ENCODE data around the gene ADCY2.

ADCY2 gene

GRCh38 chr5:7728076-7728475, 332.1 kb downstream of the ADCY2 start:
- Histone ChIP-seq H3K4me3 (ENCODE audit: insufficient read depth, low read depth, low read length, poor library complexity, severe bottlenecking) (no peak overlapping the region), H3K27me3 (replicated peaks; ENCODE audit: control insufficient read depth, insufficient read depth, low read length, poor library complexity, severe bottlenecking) (no peaks in the 10 kb centered on the region), H3K27ac (ENCODE audit: insufficient read depth, low read length, poor library complexity, severe bottlenecking) (no peak overlapping the region), H3K36me3 (ENCODE audit: control insufficient read depth, insufficient read depth, low read length) (no peaks in the 10 kb centered on the region), H3K4me1 (ENCODE audit: control insufficient read depth, insufficient read depth, low read length, poor library complexity, severe bottlenecking) (no peaks in the 10 kb centered on the region), H3K9me3 (ENCODE audit: control insufficient read depth, low read length) (no peaks in the 10 kb centered on the region)
- DNase-seq = no peak

- Histone ChIP-seq H3K4me1 (ENCODE audit: control insufficient read depth, insufficient read depth, low read length, poor library complexity, severe bottlenecking) (no peaks in the 10 kb centered on the region), H3K9me3 (ENCODE audit: control insufficient read depth, low read length) (no peaks in the 10 kb centered on the region), H3K27ac (ENCODE audit: insufficient read depth, low read length, poor library complexity, severe bottlenecking) (no peak overlapping the region), H3K36me3 (ENCODE audit: control insufficient read depth, insufficient read depth, low read length) (no peaks in the 10 kb centered on the region), H3K4me3 (ENCODE audit: insufficient read depth, low read depth, low read length, poor library complexity, severe bottlenecking) (no peak overlapping the region), H3K27me3 (replicated peaks; ENCODE audit: control insufficient read depth, insufficient read depth, low read length, poor library complexity, severe bottlenecking) (no peaks in the 10 kb centered on the region)
- DNase-seq = no peak
Measured at GRCh38 chr5:7741415-7742065, 345.6 kb downstream of the ADCY2 start.

GRCh38 chr5:7742241-7742656, 346.3 kb downstream of the ADCY2 start:
- DNase-seq = no peak

GRCh38 chr5:7745882-7746610, 350.1 kb downstream of the ADCY2 start:
- DNase-seq = peak in 1 of 3 donors; percentile 11
- Histone ChIP-seq H3K27ac (ENCODE audit: insufficient read depth, low read length, poor library complexity, severe bottlenecking) (no peak overlapping the region), H3K9me3 (ENCODE audit: control insufficient read depth, low read length) (no peaks in the 10 kb centered on the region), H3K4me3 (ENCODE audit: insufficient read depth, low read depth, low read length, poor library complexity, severe bottlenecking) (no peak overlapping the region), H3K4me1 (ENCODE audit: control insufficient read depth, insufficient read depth, low read length, poor library complexity, severe bottlenecking) (no peaks in the 10 kb centered on the region), H3K36me3 (ENCODE audit: control insufficient read depth, insufficient read depth, low read length) (no peaks in the 10 kb centered on the region), H3K27me3 (replicated peaks; ENCODE audit: control insufficient read depth, insufficient read depth, low read length, poor library complexity, severe bottlenecking) (no peaks in the 10 kb centered on the region)

More at GRCh38 chr5:7742241-7742656, 346.3 kb downstream of the ADCY2 start:
- Histone ChIP-seq H3K36me3 (ENCODE audit: control insufficient read depth, insufficient read depth, low read length) (no peaks in the 10 kb centered on the region), H3K4me1 (ENCODE audit: control insufficient read depth, insufficient read depth, low read length, poor library complexity, severe bottlenecking) (no peaks in the 10 kb centered on the region), H3K27ac (ENCODE audit: insufficient read depth, low read length, poor library complexity, severe bottlenecking) (no peak overlapping the region), H3K4me3 (ENCODE audit: insufficient read depth, low read depth, low read length, poor library complexity, severe bottlenecking) (no peak overlapping the region), H3K9me3 (ENCODE audit: control insufficient read depth, low read length) (no peaks in the 10 kb centered on the region), H3K27me3 (replicated peaks; ENCODE audit: control insufficient read depth, insufficient read depth, low read length, poor library complexity, severe bottlenecking) (no peaks in the 10 kb centered on the region)

GRCh38 chr5:7747728-7748127, 351.8 kb downstream of the ADCY2 start:
- Histone ChIP-seq H3K4me1 (ENCODE audit: control insufficient read depth, insufficient read depth, low read length, poor library complexity, severe bottlenecking) (no peaks in the 10 kb centered on the region), H3K4me3 (ENCODE audit: insufficient read depth, low read depth, low read length, poor library complexity, severe bottlenecking) (no peak overlapping the region), H3K27me3 (replicated peaks; ENCODE audit: control insufficient read depth, insufficient read depth, low read length, poor library complexity, severe bottlenecking) (no peaks in the 10 kb centered on the region), H3K36me3 (ENCODE audit: control insufficient read depth, insufficient read depth, low read length) (no peaks in the 10 kb centered on the region), H3K9me3 (ENCODE audit: control insufficient read depth, low read length) (no peaks in the 10 kb centered on the region), H3K27ac (ENCODE audit: insufficient read depth, low read length, poor library complexity, severe bottlenecking) (no peak overlapping the region)
- no peak for DNase-seq

- Histone ChIP-seq H3K9me3 (ENCODE audit: control insufficient read depth, low read length) (no peaks in the 10 kb centered on the region), H3K27me3 (replicated peaks; ENCODE audit: control insufficient read depth, insufficient read depth, low read length, poor library complexity, severe bottlenecking) (no peaks in the 10 kb centered on the region), H3K4me3 (ENCODE audit: insufficient read depth, low read depth, low read length, poor library complexity, severe bottlenecking) (no peak overlapping the region), H3K27ac (ENCODE audit: insufficient read depth, low read length, poor library complexity, severe bottlenecking) (no peak overlapping the region), H3K36me3 (ENCODE audit: control insufficient read depth, insufficient read depth, low read length) (no peaks in the 10 kb centered on the region), H3K4me1 (ENCODE audit: control insufficient read depth, insufficient read depth, low read length, poor library complexity, severe bottlenecking) (no peaks in the 10 kb centered on the region)
- DNase-seq = no peak
Measured at GRCh38 chr5:7749626-7750025, 353.7 kb downstream of the ADCY2 start.

GRCh38 chr5:7751874-7752273, 355.9 kb downstream of the ADCY2 start:
- Histone ChIP-seq H3K27ac (ENCODE audit: insufficient read depth, low read length, poor library complexity, severe bottlenecking) (no peak overlapping the region), H3K4me3 (ENCODE audit: insufficient read depth, low read depth, low read length, poor library complexity, severe bottlenecking) (no peak overlapping the region), H3K36me3 (ENCODE audit: control insufficient read depth, insufficient read depth, low read length) (no peaks in the 10 kb centered on the region), H3K27me3 (replicated peaks; ENCODE audit: control insufficient read depth, insufficient read depth, low read length, poor library complexity, severe bottlenecking) (no peaks in the 10 kb centered on the region), H3K4me1 (ENCODE audit: control insufficient read depth, insufficient read depth, low read length, poor library complexity, severe bottlenecking) (no peaks in the 10 kb centered on the region), H3K9me3 (ENCODE audit: control insufficient read depth, low read length) (no peaks in the 10 kb centered on the region)
- no peak for DNase-seq

GRCh38 chr5:7753181-7753580, 357.2 kb downstream of the ADCY2 start:
- DNase-seq = no peak
- Histone ChIP-seq H3K36me3 (ENCODE audit: control insufficient read depth, insufficient read depth, low read length) (no peaks in the 10 kb centered on the region), H3K9me3 (ENCODE audit: control insufficient read depth, low read length) (no peaks in the 10 kb centered on the region), H3K4me1 (ENCODE audit: control insufficient read depth, insufficient read depth, low read length, poor library complexity, severe bottlenecking) (no peaks in the 10 kb centered on the region), H3K27ac (ENCODE audit: insufficient read depth, low read length, poor library complexity, severe bottlenecking) (no peak overlapping the region), H3K4me3 (ENCODE audit: insufficient read depth, low read depth, low read length, poor library complexity, severe bottlenecking) (no peak overlapping the region), H3K27me3 (replicated peaks; ENCODE audit: control insufficient read depth, insufficient read depth, low read length, poor library complexity, severe bottlenecking) (no peaks in the 10 kb centered on the region)

- no peak overlapping the region for H3K27ac ChIP-seq (ENCODE audit: insufficient read depth, low read length, poor library complexity, severe bottlenecking)
- H3K9me3 ChIP-seq (ENCODE audit: control insufficient read depth, low read length) = no peaks in the 10 kb centered on the region
- no peaks in the 10 kb centered on the region for H3K27me3 ChIP-seq (replicated peaks; ENCODE audit: control insufficient read depth, insufficient read depth, low read length, poor library complexity, severe bottlenecking)
- DNase-seq = no peak
- H3K4me3 ChIP-seq (ENCODE audit: insufficient read depth, low read depth, low read length, poor library complexity, severe bottlenecking) = no peak overlapping the region
- no peaks in the 10 kb centered on the region for H3K4me1 ChIP-seq (ENCODE audit: control insufficient read depth, insufficient read depth, low read length, poor library complexity, severe bottlenecking)
- H3K36me3 ChIP-seq (ENCODE audit: control insufficient read depth, insufficient read depth, low read length) = no peaks in the 10 kb centered on the region
Measured at GRCh38 chr5:7753596-7753995, 357.7 kb downstream of the ADCY2 start.

GRCh38 chr5:7754490-7754889, 358.6 kb downstream of the ADCY2 start:
- Histone ChIP-seq H3K4me3 (ENCODE audit: insufficient read depth, low read depth, low read length, poor library complexity, severe bottlenecking) (no peak overlapping the region), H3K27ac (ENCODE audit: insufficient read depth, low read length, poor library complexity, severe bottlenecking) (no peak overlapping the region), H3K27me3 (replicated peaks; ENCODE audit: control insufficient read depth, insufficient read depth, low read length, poor library complexity, severe bottlenecking) (no peaks in the 10 kb centered on the region), H3K4me1 (ENCODE audit: control insufficient read depth, insufficient read depth, low read length, poor library complexity, severe bottlenecking) (no peaks in the 10 kb centered on the region), H3K9me3 (ENCODE audit: control insufficient read depth, low read length) (no peaks in the 10 kb centered on the region), H3K36me3 (ENCODE audit: control insufficient read depth, insufficient read depth, low read length) (no peaks in the 10 kb centered on the region)
- DNase-seq = no peak

Data from effector memory CD4-positive, alpha-beta T cell (primary cell).